PFSK-1 (cell line): ENCODE measurements around the gene ANXA2R.

Source experiments
- FOXP2 ChIP-seq: optimal IDR thresholded peaks from 2 replicates; pipeline ENCODE3; 2011; ENCODE audit warnings: borderline replicate concordance, control low read depth, inconsistent platforms; ENCODE audit not compliant: insufficient read depth; ENCODE audit errors: extremely low read length, extremely low read depth
- POLR2AphosphoS5 ChIP-seq: IDR thresholded peaks from 2 replicates; pipeline ENCODE4 v1.6.1; 2012; ENCODE audit warnings: low read depth, mild to moderate bottlenecking, control low read depth, low read length, moderate library complexity
- SIN3A ChIP-seq: IDR thresholded peaks from 2 replicates; pipeline ENCODE4 v1.6.1; 2012; ENCODE audit warnings: mild to moderate bottlenecking, low read length, moderate library complexity, borderline replicate concordance; ENCODE audit not compliant: insufficient read depth
- TAF1 ChIP-seq: IDR thresholded peaks from 2 replicates; pipeline ENCODE4 v1.6.1; 2012; ENCODE audit warnings: low read length, control low read depth, borderline replicate concordance; ENCODE audit not compliant: insufficient read depth
- TF ChIP-seq, protein P1 (sequence below), 2 experiments: IDR thresholded peaks; 2 replicates each; pipeline versions ENCODE4 v1.6.1 to v1.8.0; 2011 to 2012; ENCODE audit warnings: low read depth in 2 of 2, low read length in 2 of 2, control low read depth in 1 of 2, inconsistent platforms in 1 of 2, mild to moderate bottlenecking in 1 of 2, moderate library complexity in 1 of 2; ENCODE audit not compliant: insufficient read depth in 1 of 2

Gene ANXA2R

GRCh38 chr5:43043400-43043756 is 3.3 kb upstream of the ANXA2R start:
- TF ChIP-seq SIN3A (no peak), TAF1 (no peak), POLR2AphosphoS5 (no peak), FOXP2 (no peak)
- TF ChIP-seq, protein P1, sequence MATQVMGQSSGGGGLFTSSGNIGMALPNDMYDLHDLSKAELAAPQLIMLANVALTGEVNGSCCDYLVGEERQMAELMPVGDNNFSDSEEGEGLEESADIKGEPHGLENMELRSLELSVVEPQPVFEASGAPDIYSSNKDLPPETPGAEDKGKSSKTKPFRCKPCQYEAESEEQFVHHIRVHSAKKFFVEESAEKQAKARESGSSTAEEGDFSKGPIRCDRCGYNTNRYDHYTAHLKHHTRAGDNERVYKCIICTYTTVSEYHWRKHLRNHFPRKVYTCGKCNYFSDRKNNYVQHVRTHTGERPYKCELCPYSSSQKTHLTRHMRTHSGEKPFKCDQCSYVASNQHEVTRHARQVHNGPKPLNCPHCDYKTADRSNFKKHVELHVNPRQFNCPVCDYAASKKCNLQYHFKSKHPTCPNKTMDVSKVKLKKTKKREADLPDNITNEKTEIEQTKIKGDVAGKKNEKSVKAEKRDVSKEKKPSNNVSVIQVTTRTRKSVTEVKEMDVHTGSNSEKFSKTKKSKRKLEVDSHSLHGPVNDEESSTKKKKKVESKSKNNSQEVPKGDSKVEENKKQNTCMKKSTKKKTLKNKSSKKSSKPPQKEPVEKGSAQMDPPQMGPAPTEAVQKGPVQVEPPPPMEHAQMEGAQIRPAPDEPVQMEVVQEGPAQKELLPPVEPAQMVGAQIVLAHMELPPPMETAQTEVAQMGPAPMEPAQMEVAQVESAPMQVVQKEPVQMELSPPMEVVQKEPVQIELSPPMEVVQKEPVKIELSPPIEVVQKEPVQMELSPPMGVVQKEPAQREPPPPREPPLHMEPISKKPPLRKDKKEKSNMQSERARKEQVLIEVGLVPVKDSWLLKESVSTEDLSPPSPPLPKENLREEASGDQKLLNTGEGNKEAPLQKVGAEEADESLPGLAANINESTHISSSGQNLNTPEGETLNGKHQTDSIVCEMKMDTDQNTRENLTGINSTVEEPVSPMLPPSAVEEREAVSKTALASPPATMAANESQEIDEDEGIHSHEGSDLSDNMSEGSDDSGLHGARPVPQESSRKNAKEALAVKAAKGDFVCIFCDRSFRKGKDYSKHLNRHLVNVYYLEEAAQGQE (IDR thresholded peaks at IDR 0.05; ENCODE audit: insufficient read depth in 1 of 2, low read depth in 2 of 2, low read length in 2 of 2), result no peak

GRCh38 chr5:43042626-43043399 is 2.7 kb upstream of the ANXA2R start:
- TF ChIP-seq FOXP2 (no peak), SIN3A (0 out of 2 replicates have a peak, but pooled peaks have one; percentile 25)
- TF ChIP-seq, protein P1 (IDR thresholded peaks at IDR 0.05; ENCODE audit: insufficient read depth in 1 of 2, low read depth in 2 of 2, low read length in 2 of 2), result peak in 1 of 2 experiments; percentile 17; a peak in 1 of 4 replicates

- TF ChIP-seq, protein P1 (IDR thresholded peaks at IDR 0.05; ENCODE audit: insufficient read depth in 1 of 2, low read depth in 2 of 2, low read length in 2 of 2), result no peak
- TF ChIP-seq FOXP2 (no peak), SIN3A (no peak), POLR2AphosphoS5 (no peak), TAF1 (no peak)
These were observed 2.1 kb upstream of the ANXA2R start for GRCh38 chr5:43042176-43042625.

GRCh38 chr5:43041669-43042175 is 1.6 kb upstream of the ANXA2R start:
- TF ChIP-seq, protein P1 (IDR thresholded peaks at IDR 0.05; ENCODE audit: insufficient read depth in 1 of 2, low read depth in 2 of 2, low read length in 2 of 2), result peak in 1 of 2 experiments; percentile 18; a peak in 1 of 4 replicates
- TF ChIP-seq TAF1 (peak; percentile 48; the same call in 1 of the 2 replicates), POLR2AphosphoS5 (no peak)
